Transverse colon (tissue), 4 donors: ENCODE data around the gene STOX2.

Experiments used
- CTCF ChIP-seq, 5 experiments: fragments of 200-600 bp in 3 of 5; fragments of 450-650 bp in 2 of 5; sonication (generic) in 3 of 5; IDR thresholded peaks; 1 replicate in 2 of 5; 2 replicates in 3 of 5; pipeline ENCODE4 v1.5.1; 2016 to 2017; ENCODE audit warnings: antibody characterized with exemption in 5 of 5, inconsistent platforms in 3 of 5, mild to moderate bottlenecking in 2 of 5, moderate library complexity in 1 of 5
- EP300 ChIP-seq: sonication (generic); formaldehyde crosslinking; IDR thresholded peaks from one replicate; pipeline ENCODE4 v1.6.1; 2017; ENCODE audit warnings: antibody characterized with exemption, low read depth
- POLR2A ChIP-seq: fragments of 450-650 bp; IDR thresholded peaks from one replicate; pipeline ENCODE4 v1.6.1; 2016; ENCODE audit warnings: antibody characterized with exemption, mild to moderate bottlenecking, moderate library complexity
- POLR2AphosphoS5 ChIP-seq, 3 donors: sonication (generic); formaldehyde crosslinking; IDR thresholded peaks; one replicate each; pipeline ENCODE4 v1.6.1; 2016; ENCODE audit warnings: antibody characterized with exemption in 3 of 3

GRCh38 chr4:184041156-184041555 lies 136.0 kb downstream of the STOX2 start:
- TF ChIP-seq POLR2AphosphoS5 (IDR thresholded peaks at IDR 0.05) (no peak), EP300 (no peak), POLR2A (no peak), CTCF (IDR thresholded peaks at IDR 0.05) (no peak)
